Skin of body (tissue), 2 donors: Measurements from ENCODE around the gene KIAA1217. TPM values are rescaled to one million over a fixed set of nuclear protein-coding genes. Genes with fewer than 3 reads are reported as not detected.

ENCODE experiments used
- DNase-seq: peaks from one replicate; lab custom pipeline; 2025; lab: John Stamatoyannopoulos, UW
- total RNA-seq: library from RNA; depleted of rRNA; stranded (reverse); fragments of >200 nt; gene quantifications from one replicate; pipeline ENCODE4 v1.2.3, GENCODE V29; 2014

KIAA1217 gene
- total RNA-seq, 1 donor from 2014 or later = 19.8 TPM

- peak; percentile 3 for DNase-seq
Observed at GRCh38 chr10:24207341-24207740, 1.6 kb upstream of the KIAA1217 start.

- DNase-seq = peak; percentile 30
Observed at GRCh38 chr10:24207781-24208611, 942 bp upstream of the KIAA1217 start.

- DNase-seq = peak; percentile 86
Observed at GRCh38 chr10:24209432-24209771, 464 bp downstream of the KIAA1217 start.

GRCh38 chr10:24209946-24210491 is 1.1 kb downstream of the KIAA1217 start:
- DNase-seq = peak; percentile 70

GRCh38 chr10:24210501-24210900 is 1.6 kb downstream of the KIAA1217 start:
- DNase-seq = peak; percentile 52

- no peak for DNase-seq
Observed at GRCh38 chr10:24213266-24213665, 4.3 kb downstream of the KIAA1217 start.

GRCh38 chr10:24213881-24214280 is 4.9 kb downstream of the KIAA1217 start:
- DNase-seq = no peak

GRCh38 chr10:24214762-24215161 is 5.8 kb downstream of the KIAA1217 start:
- no peak for DNase-seq

- DNase-seq = peak; percentile 57
Observed at GRCh38 chr10:24215196-24215595, 6.3 kb downstream of the KIAA1217 start.

GRCh38 chr10:24215603-24216002 is 6.7 kb downstream of the KIAA1217 start:
- DNase-seq = no peak

- DNase-seq = no peak
Observed at GRCh38 chr10:24219963-24220362, 11.0 kb downstream of the KIAA1217 start.

GRCh38 chr10:24223341-24223740 is 14.4 kb downstream of the KIAA1217 start:
- DNase-seq = no peak

GRCh38 chr10:24223953-24224352 is 15.0 kb downstream of the KIAA1217 start:
- DNase-seq = no peak

GRCh38 chr10:24228642-24229041 is 19.7 kb downstream of the KIAA1217 start:
- no peak for DNase-seq

- no peak for DNase-seq
Observed at GRCh38 chr10:24229909-24230308, 21.0 kb downstream of the KIAA1217 start.

- DNase-seq = no peak
Observed at GRCh38 chr10:24231200-24231599, 22.3 kb downstream of the KIAA1217 start.

GRCh38 chr10:24234784-24235183 is 25.8 kb downstream of the KIAA1217 start:
- peak; percentile 38 for DNase-seq

GRCh38 chr10:24235471-24235870 is 26.5 kb downstream of the KIAA1217 start:
- no peak for DNase-seq

- DNase-seq = peak; percentile 34
Observed at GRCh38 chr10:24237801-24238395, 29.0 kb downstream of the KIAA1217 start.

- DNase-seq = peak; percentile 30
Observed at GRCh38 chr10:24238519-24239247, 29.7 kb downstream of the KIAA1217 start.

- DNase-seq = no peak
Observed at GRCh38 chr10:24239289-24240040, 30.5 kb downstream of the KIAA1217 start.
